ENCODE results near the gene C5orf22. TPM values are rescaled to one million over a fixed set of nuclear protein-coding genes. Genes with fewer than 3 reads are reported as not detected.
A peak's percentile ranks its signal among the peaks of the same experiment; 100 is the strongest.

The C5orf22 gene
- total RNA-seq, 1 donor from 2014 or later, result 60.8 TPM

DNA sequence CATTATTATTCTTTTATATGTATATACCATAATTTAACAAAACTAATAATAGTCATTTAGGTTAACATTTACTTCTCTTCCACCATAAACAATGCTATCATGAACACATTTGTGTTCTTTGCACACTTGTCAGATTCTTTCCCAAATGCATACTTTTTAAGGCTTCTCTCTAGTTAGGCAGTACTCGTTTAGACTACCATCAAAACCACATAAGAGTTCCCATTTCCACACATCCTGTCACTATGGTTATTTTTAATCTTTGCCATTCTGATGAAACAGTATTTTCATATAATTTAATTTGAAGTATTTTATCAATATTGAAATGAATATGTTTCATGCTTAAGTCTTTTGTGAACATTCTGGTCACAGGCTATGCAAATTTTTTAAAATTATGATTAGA, 15.3 kb upstream of the C5orf22 start:
- H3K9me3 Mint-ChIP-seq, result no peaks in the 10 kb centered on the region
- H2AFZ ChIP-seq (replicated peaks), result no peak overlapping the region

DNA sequence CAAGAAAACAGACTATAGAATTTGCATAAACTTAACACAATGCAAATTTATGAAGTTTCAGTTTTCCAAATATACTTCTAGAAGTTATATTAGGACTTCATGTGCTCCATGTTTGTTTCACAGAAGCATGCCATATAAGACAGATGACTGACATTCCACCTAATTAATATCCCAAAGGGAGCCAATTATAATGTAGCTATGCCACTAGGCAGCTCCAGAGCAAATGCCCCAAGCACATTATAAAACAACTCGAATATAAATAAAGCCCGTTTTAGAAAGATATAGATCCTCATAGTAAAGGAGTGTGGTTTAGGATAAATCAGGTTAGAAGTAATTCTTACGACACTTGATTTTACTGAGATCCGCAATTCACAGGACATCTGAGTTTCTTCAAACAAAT, 9.1 kb upstream of the C5orf22 start:
- peaks cover 9% of the 10 kb centered on the region for H3K4me1 ChIP-seq
- peaks cover 6% of the 10 kb centered on the region for H4K20me1 ChIP-seq (ENCODE audit: low read depth)
- TF ChIP-seq EZH2phosphoT487 (IDR thresholded peaks at IDR 0.05), result no peak
- H3K9ac ChIP-seq, result no peak overlapping the region
- Mint-ChIP-seq H3K36me3 (peaks cover 38% of the 10 kb centered on the region), H3K4me3 (no peak overlapping the region), H3K27me3 (ENCODE audit: insufficient read depth, low read depth) (peaks cover 1% of the 10 kb centered on the region), H3K9me3 (no peaks in the 10 kb centered on the region), H3K4me1 (peaks cover 8% of the 10 kb centered on the region), H3K27ac (no peak overlapping the region)
- H3K4me2 ChIP-seq, result no peak overlapping the region
- peaks cover 34% of the 10 kb centered on the region for H3K79me2 ChIP-seq (ENCODE audit: low read depth)
- H2AFZ ChIP-seq (replicated peaks), result no peak overlapping the region
- no peak overlapping the region for H3K4me3 ChIP-seq
- no peak for DNase-seq (ENCODE audit: low spot score)
- no peaks in the 10 kb centered on the region for H3K9me3 ChIP-seq (ENCODE audit: low read depth)
- peaks cover 8% of the 10 kb centered on the region for H3F3A ChIP-seq (ENCODE audit: low read depth)
- H3K27me3 ChIP-seq, result no peaks in the 10 kb centered on the region
- H3K27ac ChIP-seq, result no peak overlapping the region
- peaks cover 15% of the 10 kb centered on the region for H3K36me3 ChIP-seq

More for the DNA sequence above, 15.3 kb upstream of the C5orf22 start:
- Histone ChIP-seq H3K79me2 (ENCODE audit: low read depth) (peaks cover 6% of the 10 kb centered on the region), H3K9ac (no peak overlapping the region), H3K4me2 (no peak overlapping the region), H3K4me1 (no peaks in the 10 kb centered on the region), H3K9me3 (ENCODE audit: low read depth) (no peaks in the 10 kb centered on the region), H3K36me3 (peaks cover 11% of the 10 kb centered on the region), H3K4me3 (no peak overlapping the region), H3K27me3 (no peaks in the 10 kb centered on the region), H4K20me1 (ENCODE audit: low read depth) (no peaks in the 10 kb centered on the region), H3F3A (ENCODE audit: low read depth) (no peaks in the 10 kb centered on the region), H3K27ac (no peak overlapping the region)
- Mint-ChIP-seq H3K36me3 (peaks cover 12% of the 10 kb centered on the region), H3K4me1 (peaks cover 4% of the 10 kb centered on the region), H3K27ac (no peak overlapping the region), H3K27me3 (ENCODE audit: insufficient read depth, low read depth) (no peaks in the 10 kb centered on the region), H3K4me3 (no peak overlapping the region)
- no peak for TF ChIP-seq EZH2 (IDR thresholded peaks at IDR 0.05)
- no peak for TF ChIP-seq EZH2phosphoT487 (IDR thresholded peaks at IDR 0.05)
- TF ChIP-seq, protein P1, sequence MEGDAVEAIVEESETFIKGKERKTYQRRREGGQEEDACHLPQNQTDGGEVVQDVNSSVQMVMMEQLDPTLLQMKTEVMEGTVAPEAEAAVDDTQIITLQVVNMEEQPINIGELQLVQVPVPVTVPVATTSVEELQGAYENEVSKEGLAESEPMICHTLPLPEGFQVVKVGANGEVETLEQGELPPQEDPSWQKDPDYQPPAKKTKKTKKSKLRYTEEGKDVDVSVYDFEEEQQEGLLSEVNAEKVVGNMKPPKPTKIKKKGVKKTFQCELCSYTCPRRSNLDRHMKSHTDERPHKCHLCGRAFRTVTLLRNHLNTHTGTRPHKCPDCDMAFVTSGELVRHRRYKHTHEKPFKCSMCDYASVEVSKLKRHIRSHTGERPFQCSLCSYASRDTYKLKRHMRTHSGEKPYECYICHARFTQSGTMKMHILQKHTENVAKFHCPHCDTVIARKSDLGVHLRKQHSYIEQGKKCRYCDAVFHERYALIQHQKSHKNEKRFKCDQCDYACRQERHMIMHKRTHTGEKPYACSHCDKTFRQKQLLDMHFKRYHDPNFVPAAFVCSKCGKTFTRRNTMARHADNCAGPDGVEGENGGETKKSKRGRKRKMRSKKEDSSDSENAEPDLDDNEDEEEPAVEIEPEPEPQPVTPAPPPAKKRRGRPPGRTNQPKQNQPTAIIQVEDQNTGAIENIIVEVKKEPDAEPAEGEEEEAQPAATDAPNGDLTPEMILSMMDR (IDR thresholded peaks at IDR 0.05), result no peak
- DNase-seq (ENCODE audit: low spot score), result no peak

DNA sequence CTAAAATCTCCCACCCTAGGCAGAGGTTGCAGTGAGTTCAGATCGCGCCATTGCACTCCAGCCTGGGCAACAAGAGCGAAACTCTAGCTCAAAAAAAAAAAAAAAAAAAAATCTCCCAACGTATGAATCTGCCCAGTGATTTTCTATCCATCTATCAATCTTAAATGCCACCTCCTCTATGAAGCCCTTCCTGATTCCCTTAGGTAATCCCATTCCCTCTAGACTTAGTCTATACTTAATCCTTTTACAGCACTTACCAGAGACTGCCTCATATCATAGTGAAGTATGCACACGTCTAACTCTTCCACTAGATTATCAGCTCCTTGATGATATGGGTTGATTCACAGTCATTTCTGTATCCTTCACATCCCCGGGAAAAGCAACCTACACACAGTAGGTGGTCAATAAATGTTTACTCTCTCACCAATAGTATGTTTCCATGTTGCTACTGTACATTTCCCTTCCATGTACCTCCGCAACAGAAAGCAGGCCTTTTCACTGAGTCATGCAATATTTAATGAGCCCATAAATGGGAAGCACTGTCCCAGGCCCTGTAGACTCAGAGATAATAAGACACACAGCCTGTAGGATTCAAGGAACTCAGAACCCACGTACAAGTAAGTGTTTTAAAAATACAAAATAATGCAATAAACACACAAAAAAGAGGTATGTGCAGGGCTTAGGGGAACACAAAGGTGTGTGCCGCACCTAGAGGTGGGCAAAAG, 1.4 kb upstream of the C5orf22 start:
- H3K79me2 ChIP-seq (ENCODE audit: low read depth), result peaks cover 61% of the 10 kb centered on the region
- peaks cover 4% of the 10 kb centered on the region for H3K36me3 ChIP-seq
- peaks cover 15% of the 10 kb centered on the region for H4K20me1 ChIP-seq (ENCODE audit: low read depth)
- H3K4me3 Mint-ChIP-seq, result peak overlapping the region; percentile 97
- peak overlapping the region; percentile 77 for H3K9ac ChIP-seq
- no peak overlapping the region for H2AFZ ChIP-seq (replicated peaks)
- H3K4me3 ChIP-seq, result peak overlapping the region; percentile 85
- no peaks in the 10 kb centered on the region for H3K27me3 ChIP-seq
- H3K27ac Mint-ChIP-seq, result no peak overlapping the region
- peaks cover 26% of the 10 kb centered on the region for H3K4me1 Mint-ChIP-seq
- H3K4me2 ChIP-seq, result peak overlapping the region; percentile 92
- H3K36me3 Mint-ChIP-seq, result peaks cover 34% of the 10 kb centered on the region
- H3K27ac ChIP-seq, result no peak overlapping the region
- H3K27me3 Mint-ChIP-seq (ENCODE audit: insufficient read depth, low read depth), result peaks cover 10% of the 10 kb centered on the region
- peaks cover 14% of the 10 kb centered on the region for H3K4me1 ChIP-seq
- no peak for TF ChIP-seq EZH2phosphoT487 (IDR thresholded peaks at IDR 0.05)
- TF ChIP-seq EZH2 (IDR thresholded peaks at IDR 0.05), result no peak
- TF ChIP-seq, protein P1 (IDR thresholded peaks at IDR 0.05), result no peak
- H3F3A ChIP-seq (ENCODE audit: low read depth), result peaks cover 6% of the 10 kb centered on the region
- H3K9me3 ChIP-seq (ENCODE audit: low read depth), result no peaks in the 10 kb centered on the region
- no peak for DNase-seq (ENCODE audit: low spot score)
- no peaks in the 10 kb centered on the region for H3K9me3 Mint-ChIP-seq

DNA sequence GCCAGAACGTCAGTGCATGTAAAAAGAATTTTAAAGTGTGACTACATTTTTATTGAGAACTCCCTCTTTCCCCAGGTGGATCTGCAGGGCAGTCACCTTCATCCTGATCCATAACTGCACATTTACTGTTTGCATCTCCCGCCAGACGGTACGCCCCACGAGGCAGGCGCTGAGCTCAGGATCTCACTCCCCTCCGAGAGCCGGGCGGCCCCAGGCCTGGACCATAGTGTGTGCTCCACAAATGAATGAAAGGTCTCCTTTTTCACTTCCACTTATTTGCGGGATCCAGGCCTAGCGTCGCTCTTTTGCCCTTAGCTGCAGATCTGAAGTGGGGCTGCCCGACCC, 586 bp upstream of the C5orf22 start:
- DNase-seq (ENCODE audit: low spot score), result peak; percentile 39
- Histone ChIP-seq H3K9ac (peak overlapping the region; percentile 77), H3K9me3 (ENCODE audit: low read depth) (no peaks in the 10 kb centered on the region), H3F3A (ENCODE audit: low read depth) (peaks cover 6% of the 10 kb centered on the region), H4K20me1 (ENCODE audit: low read depth) (peaks cover 15% of the 10 kb centered on the region), H3K4me3 (peak overlapping the region; percentile 85), H3K27me3 (no peaks in the 10 kb centered on the region), H3K4me1 (peaks cover 14% of the 10 kb centered on the region), H3K4me2 (peak overlapping the region; percentile 92), H2AFZ (replicated peaks) (peak overlapping the region; percentile 86), H3K27ac (no peak overlapping the region), H3K36me3 (peaks cover 5% of the 10 kb centered on the region), H3K79me2 (ENCODE audit: low read depth) (peaks cover 61% of the 10 kb centered on the region)
- TF ChIP-seq, protein P1 (IDR thresholded peaks at IDR 0.05), result no peak
- no peak for TF ChIP-seq EZH2phosphoT487 (IDR thresholded peaks at IDR 0.05)
- TF ChIP-seq EZH2 (IDR thresholded peaks at IDR 0.05), result no peak
- Mint-ChIP-seq H3K4me3 (peak overlapping the region; percentile 97), H3K36me3 (peaks cover 32% of the 10 kb centered on the region), H3K27ac (peak overlapping the region; percentile 67), H3K9me3 (no peaks in the 10 kb centered on the region), H3K27me3 (ENCODE audit: insufficient read depth, low read depth) (peaks cover 10% of the 10 kb centered on the region), H3K4me1 (peaks cover 26% of the 10 kb centered on the region)
